H1 (cell line): Measurements from ENCODE around the gene ACP3. TPM values are rescaled to one million over a fixed set of nuclear protein-coding genes. Genes with fewer than 3 reads are reported as not detected.

Experiments
- CTCF ChIA-PET: fragments of 300-600 bp; sonication (Branson Sonifier 250); formaldehyde crosslinking; loops from one replicate; lab custom pipeline; 2021; ENCODE audit not compliant: partially characterized antibody; lab: Charles Lee
- POLR2A ChIA-PET: fragments of 300-600 bp; sonication (Branson Sonifier 250); formaldehyde crosslinking; loops from one replicate; lab custom pipeline; 2021; ENCODE audit warnings: inconsistent platforms; ENCODE audit not compliant: partially characterized antibody; lab: Charles Lee
- DNase-seq, 2 experiments: peaks; one replicate each; pipeline versions ENCODE4 v3.0.0 to v3.0.0-alpha.2; 2010 to 2022; ENCODE audit warnings: low spot score in 2 of 2, low read depth in 1 of 2, mixed read lengths in 1 of 2
- FAIRE-seq: peaks from 2 replicates; lab custom pipeline; 2011; peaks lifted over from hg19 to GRCh38; lab: Jason Lieb, UNC
- H2AFZ ChIP-seq: 2 replicates; pipeline ENCODE4 v1.8.1; 2012; ENCODE audit warnings: low read length, inconsistent platforms
- H2AK5ac ChIP-seq: 2 replicates; pipeline ENCODE4 v1.6.1; 2013; ENCODE audit warnings: low read depth, low read length
- H2BK120ac ChIP-seq: replicated peaks from 2 replicates; pipeline ENCODE3; 2013; ENCODE audit warnings: low read depth, low read length, inconsistent platforms
- H2BK12ac ChIP-seq: 2 replicates; pipeline ENCODE4 v1.6.1; 2013; ENCODE audit warnings: low read depth, low read length
- H2BK15ac ChIP-seq: 2 replicates; pipeline ENCODE4 v1.6.1; 2013; ENCODE audit warnings: low read length
- H2BK20ac ChIP-seq: 2 replicates; pipeline ENCODE4 v1.6.1; 2013; ENCODE audit warnings: low read length
- H2BK5ac ChIP-seq: 2 replicates; pipeline ENCODE4 v1.6.1; 2013; ENCODE audit warnings: low read depth, low read length
- H3K14ac ChIP-seq: 2 replicates; pipeline ENCODE4 v1.6.1; 2013; ENCODE audit warnings: inconsistent platforms; ENCODE audit not compliant: insufficient read length
- H3K18ac ChIP-seq: 2 replicates; pipeline ENCODE4 v1.6.1; 2013; ENCODE audit warnings: low read length; ENCODE audit errors: extremely low read depth
- H3K23ac ChIP-seq: 2 replicates; pipeline ENCODE4 v1.6.1; 2013; ENCODE audit warnings: inconsistent platforms; ENCODE audit not compliant: insufficient read length
- H3K23me2 ChIP-seq: 2 replicates; pipeline ENCODE4 v1.6.1; 2013; ENCODE audit warnings: low read depth, low read length
- H3K27ac ChIP-seq: 2 replicates; pipeline ENCODE4 v1.6.1; 2011; ENCODE audit warnings: low read depth, low read length, inconsistent platforms
- H3K27me3 ChIP-seq, 4 experiments: replicated peaks in 1 of 4; 1 replicate in 1 of 4; 2 replicates in 3 of 4; pipeline versions ENCODE4 v1.6.1 to v1.8.1; 2011 to 2013; ENCODE audit warnings: low read length in 3 of 4, mild to moderate bottlenecking in 3 of 4, inconsistent platforms in 2 of 4, mixed read lengths in 2 of 4, moderate library complexity in 1 of 4; ENCODE audit not compliant: control insufficient read depth in 3 of 4, insufficient read depth in 3 of 4; ENCODE audit errors: extremely low read depth in 1 of 4
- H3K36me3 ChIP-seq, 4 experiments: 2 replicates each; pipeline versions ENCODE4 v1.6.1 to v1.8.1; 2011 to 2013; ENCODE audit warnings: mild to moderate bottlenecking in 4 of 4, low read length in 3 of 4, moderate library complexity in 2 of 4, control low read depth in 1 of 4, inconsistent platforms in 1 of 4; ENCODE audit not compliant: insufficient read depth in 4 of 4, control insufficient read depth in 2 of 4
- H3K4ac ChIP-seq: replicated peaks from 2 replicates; pipeline ENCODE3; 2013; ENCODE audit warnings: low read length, low read depth, mixed read lengths, inconsistent platforms; ENCODE audit not compliant: insufficient read length
- H3K4me1 ChIP-seq, 4 experiments: replicated peaks in 1 of 4; 1 replicate in 1 of 4; 2 replicates in 3 of 4; pipeline versions ENCODE4 v1.6.1 to v1.8.1; 2011 to 2013; ENCODE audit warnings: low read length in 3 of 4, inconsistent platforms in 2 of 4, mixed read lengths in 1 of 4; ENCODE audit not compliant: insufficient read depth in 4 of 4, control insufficient read depth in 3 of 4
- H3K4me2 ChIP-seq, 2 experiments: 2 replicates each; pipeline versions ENCODE4 v1.6.1 to v1.8.1; 2011 to 2013; ENCODE audit warnings: low read depth in 2 of 2, low read length in 2 of 2, control low read depth in 1 of 2, inconsistent platforms in 1 of 2, mild to moderate bottlenecking in 1 of 2; ENCODE audit not compliant: insufficient read depth in 1 of 2
- H3K4me3 ChIP-seq, 4 experiments: fragments of 200-600, 300-600 bp in 1 of 4; sonication (generic), shearing (Covaris generic), sonication (Bioruptor Twin) in 1 of 4; 2 replicates each; pipeline versions ENCODE4 v1.5.1 to v1.8.1; 2011 to 2016; ENCODE audit warnings: low read length in 4 of 4, low read depth in 3 of 4, control low read depth in 2 of 4, inconsistent platforms in 2 of 4, mild to moderate bottlenecking in 2 of 4, mixed read lengths in 1 of 4, moderate library complexity in 1 of 4; ENCODE audit not compliant: insufficient read depth in 2 of 4; ENCODE audit errors: extremely low read depth in 1 of 4
- H3K56ac ChIP-seq: replicated peaks from 2 replicates; pipeline ENCODE3; 2013; ENCODE audit warnings: low read depth, mild to moderate bottlenecking, mixed read lengths, low read length, inconsistent platforms; ENCODE audit not compliant: insufficient read length
- H3K79me1 ChIP-seq: 2 replicates; pipeline ENCODE4 v1.6.1; 2013; ENCODE audit warnings: low read depth, low read length, control low read depth
- H3K79me2 ChIP-seq, 2 experiments: 2 replicates each; pipeline versions ENCODE4 v1.6.1 to v1.8.1; 2012 to 2013; ENCODE audit warnings: low read length in 2 of 2, mild to moderate bottlenecking in 2 of 2, inconsistent platforms in 1 of 2; ENCODE audit not compliant: insufficient read depth in 2 of 2, control insufficient read depth in 1 of 2
- H3K9ac ChIP-seq, 4 experiments: replicated peaks in 1 of 4; 1 replicate in 1 of 4; 2 replicates in 3 of 4; pipeline versions ENCODE4 v1.6.1 to v1.8.1; 2011 to 2013; ENCODE audit warnings: low read depth in 3 of 4, low read length in 3 of 4, control low read depth in 2 of 4, mild to moderate bottlenecking in 2 of 4, moderate library complexity in 2 of 4, inconsistent platforms in 1 of 4; ENCODE audit errors: extremely low read depth in 1 of 4
- H3K9me3 ChIP-seq, 2 experiments: 2 replicates each; pipeline versions ENCODE4 v1.6.1 to v1.8.1; 2012 to 2013; ENCODE audit warnings: mild to moderate bottlenecking in 2 of 2, moderate library complexity in 2 of 2, control low read depth in 1 of 2, inconsistent platforms in 1 of 2, low read depth in 1 of 2, low read length in 1 of 2, mixed read lengths in 1 of 2; ENCODE audit not compliant: insufficient read depth in 2 of 2
- H4K20me1 ChIP-seq, 2 experiments: replicated peaks in 1 of 2; 2 replicates each; pipeline versions ENCODE3 to v1.8.1; 2011 to 2013; ENCODE audit warnings: inconsistent platforms in 2 of 2, low read length in 2 of 2, mild to moderate bottlenecking in 1 of 2; ENCODE audit not compliant: insufficient read depth in 2 of 2, control insufficient read depth in 1 of 2
- H4K5ac ChIP-seq: 2 replicates; pipeline ENCODE4 v1.6.1; 2013; ENCODE audit warnings: low read length, low read depth, mixed read lengths, inconsistent platforms; ENCODE audit not compliant: insufficient read length
- H4K8ac ChIP-seq: 2 replicates; pipeline ENCODE4 v1.8.0; 2013; ENCODE audit warnings: mild to moderate bottlenecking, moderate library complexity, low read length, inconsistent platforms; ENCODE audit not compliant: insufficient read depth; ENCODE audit errors: extremely low read depth
- H4K91ac ChIP-seq: replicated peaks from 2 replicates; pipeline ENCODE3; 2013; ENCODE audit warnings: low read length, mixed read lengths, inconsistent platforms; ENCODE audit not compliant: insufficient read length
- BCL11A ChIP-seq, 2 experiments: IDR thresholded peaks; one replicate each; pipeline ENCODE4 v1.6.1; 2011; ENCODE audit warnings: low read depth in 2 of 2, low read length in 2 of 2, mild to moderate bottlenecking in 2 of 2
- CHD1 ChIP-seq: IDR thresholded peaks from 2 replicates; pipeline ENCODE4 v1.6.1; 2012; ENCODE audit warnings: low read depth, low read length, improper control_type of control experiment
- CHD2 ChIP-seq: IDR thresholded peaks from 2 replicates; pipeline ENCODE4 v1.6.1; 2012; ENCODE audit warnings: low read length, improper control_type of control experiment
- CTBP2 ChIP-seq: IDR thresholded peaks from 2 replicates; pipeline ENCODE4 v1.7.0; 2011; ENCODE audit warnings: borderline replicate concordance, mild to moderate bottlenecking, moderate library complexity, mixed read lengths, low read length; ENCODE audit not compliant: insufficient read depth, insufficient read length
- CTCF ChIP-seq, 3 experiments: IDR thresholded peaks; 1 replicate in 2 of 3; 2 replicates in 1 of 3; pipeline versions ENCODE4 v1.5.1 to v1.6.1; 2011; ENCODE audit warnings: low read length in 3 of 3, mild to moderate bottlenecking in 3 of 3, inconsistent platforms in 2 of 3, low read depth in 1 of 3, moderate library complexity in 1 of 3; ENCODE audit not compliant: insufficient read depth in 1 of 3; ENCODE audit errors: control extremely low read depth in 1 of 3
- EP300 ChIP-seq, 2 experiments: IDR thresholded peaks; 1 replicate in 1 of 2; 2 replicates in 1 of 2; pipeline ENCODE4 v1.6.1; 2011 to 2012; ENCODE audit warnings: low read depth in 2 of 2, low read length in 2 of 2, mild to moderate bottlenecking in 2 of 2, borderline replicate concordance in 1 of 2, inconsistent platforms in 1 of 2, moderate library complexity in 1 of 2
- KDM5A ChIP-seq: fragments of 200-600 bp; IDR thresholded peaks from 2 replicates; pipeline ENCODE4 v1.7.1; 2012; ENCODE audit warnings: mild to moderate bottlenecking, low read length, inconsistent platforms, mixed read lengths
- SIN3A ChIP-seq, 2 experiments: IDR thresholded peaks in 1 of 2; conservative IDR thresholded peaks in 1 of 2; 2 replicates each; pipeline ENCODE4 v1.6.1; 2011 to 2012; ENCODE audit warnings: low read length in 2 of 2, improper control_type of control experiment in 1 of 2, low read depth in 1 of 2, mild to moderate bottlenecking in 1 of 2
- TAF1 ChIP-seq: IDR thresholded peaks from 2 replicates; pipeline ENCODE4 v1.6.1; 2011; ENCODE audit warnings: mild to moderate bottlenecking, low read depth, low read length
- TBP ChIP-seq: IDR thresholded peaks from 2 replicates; pipeline ENCODE4 v1.6.1; 2011; ENCODE audit warnings: low read depth, low read length, improper control_type of control experiment
- TCF12 ChIP-seq: IDR thresholded peaks from 2 replicates; pipeline ENCODE4 v1.6.1; 2011; ENCODE audit warnings: low read depth, mild to moderate bottlenecking, low read length
- WGBS, 2 experiments: shearing (Covaris generic) in 1 of 2; methylation state at CpG; one replicate each; pipeline versions ENCODE4 v1.1.6 to v1.1.7; 2013 to 2015; ENCODE audit warnings: low lambda C conversion rate in 2 of 2, mixed read lengths in 2 of 2, inconsistent platforms in 1 of 2, low coverage in 1 of 2, missing lambda C conversion rate in 1 of 2; ENCODE audit not compliant: insufficient replicate concordance in 2 of 2, insufficient coverage in 1 of 2, insufficient read length in 1 of 2; ENCODE audit errors: extremely low coverage in 1 of 2, missing lambda C conversion rate in 1 of 2; 5-methylcytosine and 5-hydroxymethylcytosine counted together
- polyA plus RNA-seq, 7 experiments: library from polyadenylated mRNA; depleted of rRNA in 3 of 7; stranded (reverse) in 5 of 7; unstranded in 2 of 7; fragments of >200 nt in 5 of 7; fragments of 200-250 nt in 2 of 7; gene quantifications; 1 replicate in 5 of 7; 2 replicates in 1 of 7; 4 replicates in 1 of 7; pipeline versions ENCODE4 v1.2.1 to v1.2.3, GENCODE V29; 2011 to 2013; ENCODE audit warnings: missing spikeins in 2 of 7, mixed read lengths in 2 of 7
- total RNA-seq: library from RNA; stranded (reverse); fragmentation: NEBNext Ultra II Directional; extraction: Animal tissue kit (Norgen Biotek cat#: 25700); gene quantifications from 2 replicates; pipeline ENCODE4 v1.2.1, GENCODE V29; 2021

ACP3 gene
- total and polyA plus RNA-seq, 2 of the 8 experiments (the other 6 are each of a cell fraction or from before 2014, with no cell fraction given): 1.2 to 1.4 TPM

GRCh38 chr3:132294906-132295305 is 22.3 kb upstream of the ACP3 start:
- 82% methylated on average over 5 of the region's 5 CpGs; no CpG with 5 or more reads in 1 of the 2 experiments for WGBS, 2 experiments
- no peak overlapping the region for H2BK15ac ChIP-seq
- FAIRE-seq: no peak

More at GRCh38 chr3:132294906-132295305, 22.3 kb upstream of the ACP3 start:
- Histone ChIP-seq H2BK120ac (no peak overlapping the region), H2BK12ac (no peak overlapping the region), H3K36me3 (no peaks in the 10 kb centered on the region), H3K18ac (no peak overlapping the region), H2AK5ac (no peak overlapping the region), H2BK5ac (no peak overlapping the region), H3K27ac (no peak overlapping the region), H3K14ac (no peak overlapping the region), H2BK20ac (no peak overlapping the region), H3K4me2 (no peak overlapping the region), H3K27me3 (no peaks in the 10 kb centered on the region), H4K8ac (no peak overlapping the region), H3K23ac (no peak overlapping the region), H3K23me2 (no peaks in the 10 kb centered on the region), H2AFZ (no peak overlapping the region), H3K79me2 (no peaks in the 10 kb centered on the region), H3K56ac (no peak overlapping the region), H3K9ac (no peak overlapping the region), H4K5ac (no peak overlapping the region), H3K4me3 (no peak overlapping the region), H3K4ac (no peak overlapping the region), H3K9me3 (peaks cover 3 to 4% of the 10 kb centered on the region in 2 experiments; a peak in 2 of 4 replicates), H3K4me1 (no peaks in the 10 kb centered on the region), H4K20me1 (no peaks in the 10 kb centered on the region), H3K79me1 (no peaks in the 10 kb centered on the region), H4K91ac (no peak overlapping the region)
- DNase-seq: no peak
- POLR2A ChIA-PET: no interaction called here
- no peak for TF ChIP-seq CHD2
- no peak for TF ChIP-seq CTCF (IDR thresholded peaks at IDR 0.05; ENCODE audit: control extremely low read depth in 1 of 3, insufficient read depth in 1 of 3, low read depth in 1 of 3, low read length in 3 of 3)
- TF ChIP-seq EP300 (IDR thresholded peaks at IDR 0.05; ENCODE audit: borderline replicate concordance in 1 of 2, low read depth in 2 of 2, low read length in 2 of 2): no peak
- TF ChIP-seq CHD1: no peak
- no peak for TF ChIP-seq BCL11A (IDR thresholded peaks at IDR 0.05; ENCODE audit: low read depth in 2 of 2, low read length in 2 of 2)
- no peak for TF ChIP-seq TCF12
- TF ChIP-seq TAF1: no peak
- TF ChIP-seq SIN3A (conservative IDR thresholded peaks at IDR 0.05 in 1 of 2, IDR thresholded peaks at IDR 0.05 in 1 of 2; ENCODE audit: low read depth in 1 of 2, low read length in 2 of 2): no peak
- TF ChIP-seq CTBP2: no peak
- TF ChIP-seq TBP: no peak
- no peak for TF ChIP-seq KDM5A
- CTCF ChIA-PET: interaction anchor here (0.8 kb wide), 1 partner anchor 11 kb away, joined by 3 read pairs; no protein-coding TSS in a partner anchor
